NCI-H446 (cell line): Measurements from ENCODE around the gene ZNRF3.

ENCODE experiments used
- DNase-seq, 2 experiments: peaks; one replicate each; lab custom pipeline; 2025; lab: John Stamatoyannopoulos, UW

Gene ZNRF3

DNA sequence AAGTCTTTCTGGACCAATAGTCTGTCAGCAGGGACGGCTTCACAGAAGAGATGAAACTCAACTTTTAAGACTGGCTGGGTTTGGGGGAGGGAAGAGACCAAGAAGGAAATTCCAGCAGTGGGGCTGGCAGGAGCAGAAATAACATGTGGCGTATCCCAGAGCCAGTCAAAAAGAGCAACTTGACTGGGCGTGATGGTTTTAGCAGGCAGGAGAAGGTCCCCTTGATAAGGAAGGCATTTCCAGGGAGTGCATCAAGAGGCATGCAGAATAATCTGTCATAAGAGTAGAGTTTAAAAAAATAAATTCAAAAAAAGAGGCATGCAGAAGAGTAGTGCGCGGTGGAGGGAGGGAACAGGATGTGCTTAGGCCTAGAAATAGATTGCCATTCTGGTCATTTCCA is 125.8 kb downstream of the ZNRF3 start:
- DNase-seq = no peak

DNA sequence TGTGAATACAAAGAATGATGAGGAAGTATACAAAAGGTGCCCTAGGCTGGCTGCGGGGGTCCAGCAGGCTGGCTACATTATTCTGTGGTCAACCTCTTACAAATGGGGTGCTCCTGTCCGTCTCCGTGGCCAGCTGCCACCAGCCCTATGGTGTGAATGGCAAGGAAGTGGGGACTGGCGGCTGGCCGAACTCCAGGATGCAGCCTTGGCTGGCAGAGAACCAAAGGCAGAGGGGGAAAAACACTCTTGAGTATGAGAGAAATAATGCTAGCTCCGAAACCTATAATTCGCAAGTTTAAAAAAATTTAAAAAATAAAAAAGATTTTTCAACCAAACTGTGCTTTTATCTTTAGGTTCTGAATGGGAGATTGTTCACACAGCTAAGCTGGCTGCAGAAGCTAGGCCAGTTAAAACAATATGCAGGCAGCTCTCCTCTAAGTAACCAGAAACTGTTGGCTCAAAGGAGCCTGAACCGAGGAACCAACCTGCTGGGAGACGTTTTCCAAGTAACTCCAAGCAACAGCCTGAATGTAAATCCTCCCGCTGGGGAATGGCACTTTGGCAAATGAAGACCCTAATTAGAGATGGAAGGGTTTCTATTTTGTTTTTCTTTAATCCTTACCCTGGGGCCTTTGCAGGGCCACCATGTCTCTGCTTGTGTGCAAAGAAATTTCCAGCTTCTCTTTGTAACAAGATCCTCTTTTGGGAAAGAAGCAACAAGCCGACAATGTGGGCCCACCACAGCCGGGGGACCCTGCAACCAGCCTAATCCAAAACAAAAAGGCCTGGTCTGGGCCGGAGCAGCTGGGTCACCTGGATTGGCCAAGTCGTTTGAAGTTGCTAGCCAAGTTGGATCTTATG is 128.1 kb downstream of the ZNRF3 start:
- peak in 1 of 2 experiments; percentile 66 for DNase-seq

DNA sequence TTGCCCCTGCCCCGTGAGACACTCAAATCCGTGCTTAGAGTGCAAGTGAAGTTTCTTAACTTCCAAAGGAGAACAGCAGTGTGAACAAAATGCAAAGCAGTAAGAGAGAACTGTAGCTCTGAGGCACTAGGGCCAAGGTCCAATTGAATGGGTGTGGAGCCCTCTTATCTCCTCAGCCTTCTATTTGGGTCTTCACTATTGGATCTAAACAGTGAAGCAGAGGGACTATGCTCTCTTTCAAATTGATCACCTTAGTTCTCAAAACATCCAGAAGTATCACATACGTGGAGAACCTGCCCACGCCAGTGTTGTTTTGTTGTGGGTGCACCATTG is 128.7 kb downstream of the ZNRF3 start:
- no peak for DNase-seq

DNA sequence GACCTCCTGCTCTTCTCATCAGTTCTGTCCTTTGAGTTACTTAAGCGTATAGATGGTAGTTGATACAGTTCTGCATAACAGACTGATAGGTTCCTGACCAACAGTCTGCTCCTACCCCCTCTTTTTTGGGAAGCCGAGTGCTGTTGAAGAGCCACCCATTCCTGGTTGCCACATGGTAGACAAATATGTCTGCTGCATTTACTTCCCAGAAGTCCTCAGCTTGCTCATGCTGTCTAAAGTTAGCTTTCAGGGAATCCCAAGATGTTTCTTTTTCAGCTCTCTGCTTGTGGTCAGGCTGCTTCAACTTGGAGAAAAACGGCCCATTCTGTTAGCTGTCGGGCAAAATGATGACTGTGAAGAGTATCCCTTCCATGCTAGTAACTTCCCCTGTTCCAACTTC is 129.6 kb downstream of the ZNRF3 start:
- no peak for DNase-seq

DNA sequence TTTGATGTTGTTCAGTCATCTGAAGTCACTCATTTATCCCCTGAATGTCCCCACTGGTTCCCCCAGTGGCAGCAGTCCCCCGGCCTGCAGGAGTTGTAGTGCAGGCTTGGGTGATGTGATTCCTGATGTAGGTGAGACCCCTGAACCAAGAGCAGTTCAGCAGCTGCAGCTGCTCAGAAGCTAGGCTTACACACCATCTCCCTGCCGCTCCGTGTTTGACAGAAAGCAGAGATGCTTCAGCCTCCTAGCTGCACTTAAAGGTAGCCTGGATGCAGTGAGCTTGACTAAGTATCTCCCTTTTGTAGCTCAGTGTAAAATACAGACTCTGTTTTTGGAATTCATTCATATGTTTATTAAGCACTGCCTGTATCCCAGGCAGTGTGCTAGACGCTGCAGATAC is 130.9 kb downstream of the ZNRF3 start:
- no peak for DNase-seq

DNA sequence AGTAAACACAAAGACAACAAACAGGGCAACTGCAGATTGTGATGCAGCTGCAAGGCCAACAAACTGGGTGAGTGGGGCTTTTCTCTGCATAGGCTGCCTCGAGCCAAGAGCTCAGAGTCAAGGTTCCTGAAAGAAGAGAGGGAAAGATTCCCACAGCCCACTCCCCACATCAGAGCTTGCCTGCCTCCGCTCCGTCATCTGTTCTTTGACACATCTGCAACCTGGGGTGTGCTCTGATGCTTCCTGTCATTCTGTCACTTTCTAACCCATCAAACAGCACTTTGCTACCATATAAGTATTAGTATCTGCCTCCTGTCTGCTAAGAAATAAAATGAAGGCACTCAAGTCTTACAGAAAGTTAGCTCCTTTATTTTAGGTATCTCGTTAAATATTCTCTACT is 131.4 kb downstream of the ZNRF3 start:
- DNase-seq = no peak

DNA sequence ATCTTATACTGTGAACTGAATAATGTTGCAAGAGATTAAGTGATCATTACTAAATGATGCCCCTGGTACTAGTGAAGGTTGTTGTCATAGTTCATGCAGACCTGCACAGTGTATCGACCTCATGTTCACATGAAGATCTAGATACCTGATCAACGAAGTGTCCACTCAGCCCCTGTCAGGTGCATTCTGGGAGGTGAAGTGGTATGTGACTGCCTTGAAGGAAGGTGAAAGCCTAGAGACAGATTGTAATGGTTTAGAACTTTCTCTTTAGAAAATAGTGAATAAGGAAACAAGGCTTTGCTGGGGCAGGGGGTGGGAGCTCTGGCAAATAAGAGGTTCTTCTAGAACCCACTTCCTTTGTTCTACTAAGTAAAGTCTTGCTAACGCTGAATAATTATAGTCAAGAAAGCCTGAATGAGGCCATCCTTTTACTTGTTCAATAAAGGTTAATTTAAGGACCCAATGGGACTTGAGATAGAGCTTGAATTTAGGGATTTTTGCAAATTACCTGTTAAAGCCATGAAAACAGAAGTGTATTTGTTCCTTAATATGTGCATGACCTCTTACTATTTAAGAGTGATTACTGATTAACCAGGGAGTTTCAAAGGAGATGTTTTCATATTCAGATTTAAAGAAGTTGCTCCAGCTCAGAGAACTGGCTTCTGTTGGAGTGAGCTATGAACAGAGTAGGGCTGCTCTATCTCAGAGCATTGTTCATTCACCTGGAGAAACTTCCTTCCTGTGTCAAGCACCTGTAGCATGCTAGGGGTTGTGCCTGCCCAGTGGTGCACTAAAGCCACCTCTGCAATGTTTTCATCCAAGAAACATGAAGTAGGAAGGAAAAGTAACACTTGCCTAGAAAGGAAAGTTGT is 132.9 kb downstream of the ZNRF3 start:
- no peak for DNase-seq

DNA sequence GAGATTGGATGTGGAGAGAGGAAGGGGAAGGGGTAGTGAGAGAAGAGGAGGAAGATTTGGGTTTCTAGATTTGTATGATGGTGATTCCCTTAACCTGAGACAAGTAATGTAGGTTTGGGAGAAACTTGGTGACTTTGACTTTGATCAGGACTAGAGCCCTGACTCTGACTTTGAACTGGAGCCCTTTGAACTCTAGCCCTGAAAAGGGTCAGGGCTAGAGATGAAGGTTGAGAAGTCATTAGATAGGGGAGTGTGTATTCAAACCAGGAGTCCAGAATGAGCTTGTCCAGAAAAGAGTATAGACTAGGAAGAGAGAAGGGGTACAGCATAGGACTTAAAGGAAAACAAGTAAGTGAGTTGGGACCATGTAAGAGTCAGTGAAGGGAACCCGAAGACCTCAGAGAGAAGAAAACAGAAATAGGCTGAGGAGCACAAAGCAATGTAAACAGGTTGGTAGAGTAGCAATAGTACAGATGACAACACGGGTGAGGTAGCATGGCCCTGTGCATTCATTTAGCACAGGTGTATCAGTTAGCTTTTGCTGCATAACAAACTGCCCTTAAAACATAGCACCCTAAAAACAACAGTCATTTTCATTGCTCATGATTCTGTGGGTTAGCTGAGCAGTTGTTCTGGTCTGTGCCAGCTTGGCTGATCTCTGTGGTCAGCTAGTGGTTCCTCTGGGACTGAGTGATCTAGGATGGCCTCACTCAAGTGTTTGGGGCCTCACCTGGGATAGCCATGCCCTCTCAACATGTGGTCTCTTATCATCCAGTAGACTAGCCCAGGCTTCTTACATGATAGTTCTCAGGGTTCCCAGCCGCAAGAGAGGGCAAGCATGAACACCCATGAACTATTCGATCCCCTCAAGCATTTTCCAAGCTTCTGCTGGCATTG is 135.2 kb downstream of the ZNRF3 start:
- no peak for DNase-seq

DNA sequence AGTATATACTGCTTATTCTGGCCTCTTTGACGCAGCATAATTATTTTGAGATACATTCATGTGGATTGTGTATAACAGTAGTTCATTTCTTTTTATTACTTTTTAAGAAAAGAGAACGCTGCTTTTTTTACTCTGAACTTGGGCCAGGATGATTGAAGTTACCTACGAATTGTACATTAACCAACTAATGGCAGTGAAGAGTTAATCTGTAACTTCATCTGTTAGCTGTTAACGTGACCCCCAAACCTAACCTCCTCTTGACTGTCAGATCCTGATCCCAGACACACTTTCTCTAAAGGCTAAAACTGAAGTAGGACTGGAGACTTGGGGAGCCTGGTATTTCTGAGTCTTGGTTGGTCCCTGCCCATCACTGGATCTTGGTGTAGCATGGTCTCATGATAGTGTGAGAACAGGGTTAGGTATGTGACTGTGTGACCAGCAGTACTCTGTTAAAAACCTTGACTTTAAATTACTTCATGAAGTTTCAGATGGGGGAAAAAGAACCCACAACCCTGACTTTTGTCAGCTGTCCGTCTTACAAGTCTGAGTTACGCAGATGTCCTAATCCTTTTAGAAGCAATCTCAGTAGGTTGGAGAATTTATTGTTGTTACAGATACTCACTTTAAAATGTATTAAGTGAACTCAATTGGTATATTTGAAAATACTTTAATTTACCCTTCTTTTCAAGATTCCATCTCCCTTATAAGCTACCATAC is 138.9 kb downstream of the ZNRF3 start:
- DNase-seq = no peak

DNA sequence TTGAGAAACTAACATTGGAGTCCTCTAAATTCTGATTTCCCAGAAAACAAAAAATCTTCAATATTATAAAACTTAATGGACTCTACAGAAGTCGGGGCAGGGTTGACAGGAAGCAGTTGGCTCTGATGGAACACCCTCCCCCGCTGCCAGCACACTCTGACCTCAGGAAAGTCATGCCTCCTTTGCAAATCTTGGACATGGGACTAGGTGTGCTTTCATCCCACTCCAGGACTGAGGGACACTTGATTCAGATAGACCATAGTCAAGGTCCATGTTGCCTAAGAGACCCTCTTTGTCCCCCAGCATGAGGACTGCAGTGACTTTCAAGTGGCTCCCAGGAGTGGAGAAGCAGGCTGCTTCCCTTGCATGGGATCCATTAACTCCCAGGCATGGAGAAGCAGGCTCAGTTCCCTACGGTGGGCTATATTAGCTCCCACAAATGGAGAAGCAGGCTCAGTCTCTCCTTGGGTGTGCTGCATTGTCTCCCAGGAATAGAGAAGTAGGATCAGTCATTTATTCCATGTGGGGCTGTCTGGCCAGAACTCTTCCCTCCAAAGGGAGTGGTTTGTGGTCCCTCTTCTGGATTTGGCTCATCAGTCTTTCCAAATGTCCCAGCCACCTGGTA is 139.9 kb downstream of the ZNRF3 start:
- DNase-seq = no peak

DNA sequence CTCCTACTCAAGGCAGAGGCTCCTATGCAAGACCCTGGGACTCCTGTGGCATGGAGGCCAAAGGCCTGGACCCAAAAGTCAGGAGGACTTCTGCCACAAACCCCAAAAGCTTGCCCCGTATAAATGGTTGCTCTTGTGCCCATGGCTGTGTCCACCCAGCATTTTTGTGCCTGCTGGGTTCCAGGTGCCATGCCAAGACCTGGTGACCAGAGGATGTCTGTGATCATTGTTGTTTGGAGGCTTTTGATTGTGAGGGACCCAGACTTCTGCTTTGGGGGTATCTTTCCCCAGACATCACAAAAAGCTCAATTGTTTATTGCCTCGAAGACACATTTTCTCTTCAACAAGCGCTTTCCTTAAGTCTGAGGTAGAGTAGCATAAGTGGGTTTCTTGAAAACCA is 143.2 kb downstream of the ZNRF3 start:
- no peak for DNase-seq

DNA sequence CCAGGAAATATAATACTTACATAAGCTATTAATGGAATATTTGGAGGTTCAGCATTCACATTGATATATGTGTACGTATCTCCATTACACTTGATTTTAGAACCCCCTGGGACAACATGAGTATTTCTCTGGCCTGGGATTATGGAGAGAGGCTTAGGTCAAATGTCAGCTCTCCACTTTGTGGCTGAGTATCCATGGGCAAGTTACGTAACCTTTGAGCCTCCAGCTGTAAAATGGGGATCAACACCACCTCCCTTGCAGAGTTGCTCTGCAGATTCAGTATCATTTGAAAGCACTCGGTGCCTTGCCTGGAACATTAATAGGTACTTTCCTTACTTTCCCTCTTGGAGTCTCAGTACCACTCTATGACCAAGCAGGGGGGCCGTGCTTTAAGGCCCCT is 145.1 kb downstream of the ZNRF3 start:
- no peak for DNase-seq

DNA sequence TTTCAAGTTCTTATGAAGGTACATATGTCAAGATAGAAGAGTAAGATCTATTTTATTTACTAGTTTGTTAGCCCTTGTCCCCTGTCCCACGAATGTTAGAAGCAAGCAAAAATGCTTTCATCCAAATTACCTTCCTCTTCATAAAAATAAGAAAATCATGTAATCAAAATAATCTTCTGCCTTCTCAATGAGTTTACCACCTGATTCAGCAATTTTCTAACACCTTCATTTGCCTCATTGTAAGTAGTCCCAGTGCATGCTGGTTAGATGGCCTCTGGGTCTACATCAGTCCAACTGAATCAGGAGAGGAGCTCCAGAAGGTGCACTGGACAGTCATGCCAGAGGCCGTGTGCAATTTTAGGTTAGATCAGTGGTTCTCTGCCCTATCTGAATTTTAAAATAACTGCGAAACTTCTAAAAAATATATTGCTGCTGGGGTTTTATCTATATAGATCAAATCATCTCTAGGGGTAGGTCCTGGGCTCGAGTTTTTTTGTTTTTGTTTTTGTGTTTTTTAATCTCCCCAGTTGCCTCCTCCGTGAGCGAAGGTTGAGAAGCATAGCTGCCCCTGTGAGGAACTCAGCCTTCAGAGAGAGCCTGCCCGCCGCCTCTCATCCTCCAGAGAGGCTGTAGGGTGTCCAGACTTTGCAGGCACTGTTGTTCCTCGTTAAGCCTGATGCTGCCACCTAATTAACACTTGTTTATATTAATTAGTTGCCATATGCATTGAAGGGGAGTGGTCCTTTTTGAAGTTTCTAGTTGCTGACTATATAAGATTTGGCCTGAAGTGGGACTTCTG is 146.0 kb downstream of the ZNRF3 start:
- no peak for DNase-seq

DNA sequence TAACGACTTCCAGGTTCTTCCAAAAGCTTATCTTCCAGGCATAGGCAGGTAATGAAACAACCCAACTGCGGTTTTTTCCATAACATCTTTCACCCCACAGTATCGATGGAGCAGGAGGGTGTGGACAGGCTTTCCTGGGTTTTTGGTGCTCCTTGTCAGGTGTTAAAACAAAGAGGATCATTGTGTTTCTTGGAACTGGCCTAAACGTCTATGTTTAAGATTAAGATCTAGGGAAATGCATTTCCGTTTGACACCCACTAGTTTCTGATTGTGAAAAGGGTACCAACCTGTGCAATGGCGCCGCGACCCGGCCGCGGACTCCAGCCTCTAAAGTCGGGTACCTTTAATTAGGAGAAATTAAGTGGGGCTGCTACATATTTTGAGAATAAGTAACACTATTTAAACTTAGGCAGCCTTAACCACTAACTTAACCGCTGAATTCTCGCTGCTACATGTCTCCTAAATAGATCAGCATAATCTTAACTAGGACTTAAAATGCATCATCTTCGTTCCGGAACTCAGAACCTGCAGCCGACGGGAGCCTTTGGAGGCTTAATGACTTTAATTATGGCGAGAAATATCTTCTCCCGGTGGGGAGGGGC is 146.7 kb downstream of the ZNRF3 start:
- peak in 1 of 2 experiments; percentile 30 for DNase-seq

DNA sequence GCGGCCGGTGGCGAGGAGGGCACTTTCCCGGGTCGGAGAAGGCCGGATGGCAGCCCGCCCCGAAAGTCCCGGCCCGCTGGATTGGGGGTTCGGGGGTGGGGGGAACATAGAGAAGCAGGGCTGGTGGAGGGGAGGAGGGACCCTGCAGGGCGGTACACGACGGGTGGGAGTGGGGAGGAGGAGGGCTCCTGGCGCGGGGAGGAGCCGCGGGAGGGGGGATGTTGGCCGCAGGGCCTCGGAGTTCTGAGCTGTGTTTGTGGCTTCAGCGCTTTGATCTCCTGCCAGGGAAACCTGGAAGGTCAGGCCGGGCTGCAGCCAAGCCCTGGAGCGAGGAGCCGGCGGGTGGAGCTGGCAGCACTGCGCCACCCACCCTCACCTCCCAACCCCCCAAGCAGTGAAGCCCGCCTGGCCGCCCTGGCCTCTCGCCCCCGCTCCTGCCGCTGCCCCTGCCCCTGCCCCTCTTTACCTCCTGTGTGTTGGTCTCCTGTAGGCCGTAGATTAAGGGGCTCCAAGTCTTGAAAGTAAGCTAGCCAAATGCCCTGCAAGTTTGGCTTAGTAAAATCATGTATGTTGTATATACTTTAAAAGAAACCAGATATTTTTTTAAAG is 147.3 kb downstream of the ZNRF3 start:
- DNase-seq = peak in 1 of 2 experiments; percentile 72

DNA sequence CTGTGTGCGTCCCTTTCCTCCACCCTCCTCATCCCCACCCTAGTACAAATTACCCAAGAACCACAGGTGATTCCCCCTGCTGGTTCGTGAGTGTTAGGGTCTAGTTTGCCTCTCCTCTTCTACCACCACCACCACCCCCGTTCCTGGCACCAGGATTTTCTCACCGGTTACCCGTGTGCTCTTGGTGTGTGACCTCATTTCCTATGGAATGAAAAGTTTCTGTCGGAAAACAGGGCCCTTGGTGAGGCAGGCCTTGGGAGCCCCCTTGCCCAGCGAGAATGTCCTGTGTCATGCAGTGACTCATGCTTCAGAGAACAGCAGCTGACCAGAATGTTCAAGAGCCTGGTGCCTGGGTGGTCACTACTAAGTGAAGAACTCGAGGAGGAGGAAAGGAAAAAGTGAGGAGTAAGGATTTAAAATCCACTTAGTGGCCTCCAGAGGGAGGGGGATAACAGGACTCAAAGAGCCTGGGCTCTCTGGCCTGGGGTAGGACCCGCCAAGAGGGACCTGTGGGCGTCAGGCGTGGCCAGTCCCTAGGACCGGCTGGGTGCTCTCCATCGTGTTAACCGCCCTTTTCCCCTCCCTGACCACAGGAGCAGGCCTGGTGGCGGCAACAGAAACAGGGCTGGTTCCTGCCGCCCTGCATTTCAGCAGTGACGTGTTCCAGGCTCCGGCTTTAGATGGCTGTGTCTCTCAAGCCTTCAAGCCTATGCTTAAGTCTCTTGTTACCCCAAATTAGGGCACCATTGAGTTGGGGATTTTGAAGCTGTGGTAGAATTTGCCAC is 148.0 kb downstream of the ZNRF3 start:
- no peak for DNase-seq

DNA sequence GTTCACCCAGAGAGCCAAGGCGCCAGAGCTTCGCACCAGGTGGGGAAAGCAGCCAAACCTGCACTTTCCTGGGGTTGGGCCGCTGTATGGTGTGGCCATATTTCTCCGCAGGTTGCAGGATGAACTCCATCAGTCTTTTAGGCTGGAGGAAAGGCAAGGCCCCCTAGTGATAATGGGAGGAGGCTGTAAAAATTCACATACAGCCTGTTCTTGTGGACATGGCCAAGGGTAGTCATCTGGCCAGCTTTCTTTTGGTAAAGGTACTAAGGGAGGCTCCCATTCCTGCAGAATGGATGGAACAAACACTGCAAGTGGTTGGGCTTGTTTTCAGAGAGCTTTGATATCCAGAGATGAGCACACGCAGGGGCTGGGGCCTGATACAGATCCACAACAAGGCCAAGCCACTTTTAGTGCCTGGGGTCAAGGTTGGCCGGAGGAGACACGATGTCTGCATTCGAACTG is 148.7 kb downstream of the ZNRF3 start:
- no peak for DNase-seq

DNA sequence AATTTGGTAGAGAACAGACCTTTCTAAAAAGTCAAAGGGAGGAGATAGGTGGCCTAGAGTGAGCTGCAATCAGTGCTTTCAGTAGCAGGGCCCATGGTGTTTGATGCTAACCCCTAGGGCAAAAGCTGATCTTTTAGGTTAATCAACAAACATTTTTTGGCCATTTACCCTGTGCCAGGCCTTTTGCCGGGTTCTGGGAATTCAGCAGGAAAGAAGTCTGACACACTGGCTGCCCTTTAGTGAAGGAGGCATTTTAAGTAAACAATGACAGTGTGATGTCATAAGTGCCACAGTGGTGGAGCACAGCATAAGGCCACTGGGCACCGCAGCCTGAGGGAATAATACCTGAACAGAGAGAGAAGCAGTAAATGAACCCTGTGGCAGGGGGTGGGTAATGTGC is 149.2 kb downstream of the ZNRF3 start:
- DNase-seq = no peak
